IPS-18a (cell line): ENCODE measurements around the gene MCAT.

Experiments
- H3K27ac ChIP-seq: one replicate; pipeline ENCODE4 v1.5.1; 2013; ENCODE audit warnings: low read length
- H3K27me3 ChIP-seq: one replicate; pipeline ENCODE4 v1.6.1; 2013; ENCODE audit warnings: mild to moderate bottlenecking, low read length; ENCODE audit not compliant: control insufficient read depth, insufficient read depth
- H3K36me3 ChIP-seq: one replicate; pipeline ENCODE4 v1.6.1; 2013; ENCODE audit warnings: low read depth, low read length; ENCODE audit not compliant: control insufficient read depth
- H3K4me1 ChIP-seq: one replicate; pipeline ENCODE4 v1.6.1; 2013; ENCODE audit warnings: low read depth, low read length; ENCODE audit not compliant: control insufficient read depth
- H3K4me3 ChIP-seq: one replicate; pipeline ENCODE4 v1.5.1; 2013; ENCODE audit warnings: low read length
- H3K9ac ChIP-seq: one replicate; pipeline ENCODE4 v1.6.1; 2013; ENCODE audit warnings: mild to moderate bottlenecking, low read length, moderate library complexity
- H3K9me3 ChIP-seq: one replicate; pipeline ENCODE4 v1.6.1; 2013; ENCODE audit warnings: low read depth, low read length; ENCODE audit not compliant: control insufficient read depth

MCAT gene

GRCh38 chr22:43129426-43130425 is 13.5 kb downstream of the MCAT start:
- H3K27ac ChIP-seq, result no peak overlapping the region
- H3K4me1 ChIP-seq, result peaks cover 6% of the 10 kb centered on the region
- no peak overlapping the region for H3K4me3 ChIP-seq
- H3K9ac ChIP-seq, result no peak overlapping the region
- H3K9me3 ChIP-seq, result no peaks in the 10 kb centered on the region
- no peaks in the 10 kb centered on the region for H3K27me3 ChIP-seq
- peaks cover 16% of the 10 kb centered on the region for H3K36me3 ChIP-seq

- Histone ChIP-seq H3K4me1 (peaks cover 6% of the 10 kb centered on the region), H3K36me3 (peaks cover 10% of the 10 kb centered on the region), H3K27me3 (no peaks in the 10 kb centered on the region), H3K4me3 (no peak overlapping the region), H3K9ac (no peak overlapping the region), H3K9me3 (no peaks in the 10 kb centered on the region), H3K27ac (no peak overlapping the region)
Measured at GRCh38 chr22:43128928-43129424, 14.2 kb downstream of the MCAT start.

- H3K27me3 ChIP-seq, result no peaks in the 10 kb centered on the region
- peaks cover 9% of the 10 kb centered on the region for H3K36me3 ChIP-seq
- H3K27ac ChIP-seq, result no peak overlapping the region
- no peak overlapping the region for H3K4me3 ChIP-seq
- peaks cover 6% of the 10 kb centered on the region for H3K4me1 ChIP-seq
- no peak overlapping the region for H3K9ac ChIP-seq
- H3K9me3 ChIP-seq, result no peaks in the 10 kb centered on the region
Measured at GRCh38 chr22:43128116-43128515, 15.1 kb downstream of the MCAT start.

- H3K4me1 ChIP-seq, result peaks cover 6% of the 10 kb centered on the region
- no peaks in the 10 kb centered on the region for H3K9me3 ChIP-seq
- no peak overlapping the region for H3K9ac ChIP-seq
- H3K27me3 ChIP-seq, result no peaks in the 10 kb centered on the region
- no peak overlapping the region for H3K27ac ChIP-seq
- H3K4me3 ChIP-seq, result no peak overlapping the region
- H3K36me3 ChIP-seq, result peaks cover 5% of the 10 kb centered on the region
Measured at GRCh38 chr22:43127166-43127908, 15.9 kb downstream of the MCAT start.

GRCh38 chr22:43126501-43127165 is 16.6 kb downstream of the MCAT start:
- H3K27ac ChIP-seq, result no peak overlapping the region
- peaks cover 6% of the 10 kb centered on the region for H3K4me1 ChIP-seq
- H3K27me3 ChIP-seq, result no peaks in the 10 kb centered on the region
- H3K36me3 ChIP-seq, result peaks cover 2% of the 10 kb centered on the region
- H3K9me3 ChIP-seq, result no peaks in the 10 kb centered on the region
- no peak overlapping the region for H3K9ac ChIP-seq
- no peak overlapping the region for H3K4me3 ChIP-seq

GRCh38 chr22:43118953-43119458 is 24.2 kb downstream of the MCAT start:
- no peak overlapping the region for H3K9ac ChIP-seq
- H3K4me3 ChIP-seq, result no peak overlapping the region
- no peak overlapping the region for H3K27ac ChIP-seq

GRCh38 chr22:43118024-43118849 is 25.0 kb downstream of the MCAT start:
- Histone ChIP-seq H3K9me3 (no peaks in the 10 kb centered on the region), H3K4me3 (no peak overlapping the region), H3K27me3 (peaks cover 8% of the 10 kb centered on the region), H3K36me3 (no peaks in the 10 kb centered on the region), H3K4me1 (no peaks in the 10 kb centered on the region), H3K9ac (no peak overlapping the region), H3K27ac (no peak overlapping the region)

More at GRCh38 chr22:43118953-43119458, 24.2 kb downstream of the MCAT start:
- no peaks in the 10 kb centered on the region for H3K9me3 ChIP-seq
- peaks cover under 1% of the 10 kb centered on the region for H3K27me3 ChIP-seq
- H3K4me1 ChIP-seq, result no peaks in the 10 kb centered on the region
- no peaks in the 10 kb centered on the region for H3K36me3 ChIP-seq

GRCh38 chr22:43116932-43117331 is 26.3 kb downstream of the MCAT start:
- H3K36me3 ChIP-seq, result no peaks in the 10 kb centered on the region
- H3K27ac ChIP-seq, result no peak overlapping the region
- no peaks in the 10 kb centered on the region for H3K4me1 ChIP-seq
- H3K27me3 ChIP-seq, result peaks cover 21% of the 10 kb centered on the region
- no peaks in the 10 kb centered on the region for H3K9me3 ChIP-seq
- no peak overlapping the region for H3K9ac ChIP-seq
- H3K4me3 ChIP-seq, result no peak overlapping the region

- no peaks in the 10 kb centered on the region for H3K9me3 ChIP-seq
- no peak overlapping the region for H3K4me3 ChIP-seq
- H3K36me3 ChIP-seq, result no peaks in the 10 kb centered on the region
- peaks cover 4% of the 10 kb centered on the region for H3K4me1 ChIP-seq
- no peak overlapping the region for H3K9ac ChIP-seq
- peaks cover 41% of the 10 kb centered on the region for H3K27me3 ChIP-seq
- no peak overlapping the region for H3K27ac ChIP-seq
Measured at GRCh38 chr22:43114958-43115357, 28.2 kb downstream of the MCAT start.

- Histone ChIP-seq H3K27ac (no peak overlapping the region), H3K9me3 (no peaks in the 10 kb centered on the region), H3K4me1 (peaks cover 4% of the 10 kb centered on the region), H3K27me3 (peaks cover 53% of the 10 kb centered on the region), H3K36me3 (no peaks in the 10 kb centered on the region), H3K9ac (no peak overlapping the region), H3K4me3 (no peak overlapping the region)
Measured at GRCh38 chr22:43113526-43114251, 29.5 kb downstream of the MCAT start.
